MM.1S (cell line): ENCODE results near the gene IKBKE.

Source experiments
- EZH2 ChIP-seq: fragments of 300-600 bp; sonication (generic); optimal IDR thresholded peaks from 2 replicates; pipeline ENCODE3; 2017; ENCODE audit warnings: low read depth, mild to moderate bottlenecking, antibody characterized with exemption, low read length, mixed read lengths
- EZH2phosphoT487 ChIP-seq: fragments of 300-600 bp; sonication (generic); IDR thresholded peaks from 2 replicates; pipeline ENCODE4 v1.6.1; 2018; ENCODE audit warnings: antibody characterized with exemption, low read length
- TF ChIP-seq, protein P1 (sequence below): fragments of 300-600 bp; sonication (generic); IDR thresholded peaks from 2 replicates; pipeline ENCODE4 v1.5.1; 2016; ENCODE audit warnings: antibody characterized with exemption, low read length, mixed read lengths

- TF ChIP-seq, protein P1, sequence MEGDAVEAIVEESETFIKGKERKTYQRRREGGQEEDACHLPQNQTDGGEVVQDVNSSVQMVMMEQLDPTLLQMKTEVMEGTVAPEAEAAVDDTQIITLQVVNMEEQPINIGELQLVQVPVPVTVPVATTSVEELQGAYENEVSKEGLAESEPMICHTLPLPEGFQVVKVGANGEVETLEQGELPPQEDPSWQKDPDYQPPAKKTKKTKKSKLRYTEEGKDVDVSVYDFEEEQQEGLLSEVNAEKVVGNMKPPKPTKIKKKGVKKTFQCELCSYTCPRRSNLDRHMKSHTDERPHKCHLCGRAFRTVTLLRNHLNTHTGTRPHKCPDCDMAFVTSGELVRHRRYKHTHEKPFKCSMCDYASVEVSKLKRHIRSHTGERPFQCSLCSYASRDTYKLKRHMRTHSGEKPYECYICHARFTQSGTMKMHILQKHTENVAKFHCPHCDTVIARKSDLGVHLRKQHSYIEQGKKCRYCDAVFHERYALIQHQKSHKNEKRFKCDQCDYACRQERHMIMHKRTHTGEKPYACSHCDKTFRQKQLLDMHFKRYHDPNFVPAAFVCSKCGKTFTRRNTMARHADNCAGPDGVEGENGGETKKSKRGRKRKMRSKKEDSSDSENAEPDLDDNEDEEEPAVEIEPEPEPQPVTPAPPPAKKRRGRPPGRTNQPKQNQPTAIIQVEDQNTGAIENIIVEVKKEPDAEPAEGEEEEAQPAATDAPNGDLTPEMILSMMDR: no peak
- TF ChIP-seq EZH2 (no peak), EZH2phosphoT487 (no peak)
These were observed 28.8 kb upstream of the IKBKE start for GRCh38 chr1:206441336-206441967.
